NCI-H446 (cell line): ENCODE results near the gene DNAAF5.
A peak's percentile ranks its signal among the peaks of the same experiment; 100 is the strongest.
"Not testable (repeated sequence)": the region's sequence is repeated elsewhere in the genome, so short reads cannot be mapped to it uniquely, and the experiment has no call there.

Source experiments
- DNase-seq, 2 experiments: peaks; one replicate each; lab custom pipeline; 2025; lab: John Stamatoyannopoulos, UW

Gene DNAAF5

DNA sequence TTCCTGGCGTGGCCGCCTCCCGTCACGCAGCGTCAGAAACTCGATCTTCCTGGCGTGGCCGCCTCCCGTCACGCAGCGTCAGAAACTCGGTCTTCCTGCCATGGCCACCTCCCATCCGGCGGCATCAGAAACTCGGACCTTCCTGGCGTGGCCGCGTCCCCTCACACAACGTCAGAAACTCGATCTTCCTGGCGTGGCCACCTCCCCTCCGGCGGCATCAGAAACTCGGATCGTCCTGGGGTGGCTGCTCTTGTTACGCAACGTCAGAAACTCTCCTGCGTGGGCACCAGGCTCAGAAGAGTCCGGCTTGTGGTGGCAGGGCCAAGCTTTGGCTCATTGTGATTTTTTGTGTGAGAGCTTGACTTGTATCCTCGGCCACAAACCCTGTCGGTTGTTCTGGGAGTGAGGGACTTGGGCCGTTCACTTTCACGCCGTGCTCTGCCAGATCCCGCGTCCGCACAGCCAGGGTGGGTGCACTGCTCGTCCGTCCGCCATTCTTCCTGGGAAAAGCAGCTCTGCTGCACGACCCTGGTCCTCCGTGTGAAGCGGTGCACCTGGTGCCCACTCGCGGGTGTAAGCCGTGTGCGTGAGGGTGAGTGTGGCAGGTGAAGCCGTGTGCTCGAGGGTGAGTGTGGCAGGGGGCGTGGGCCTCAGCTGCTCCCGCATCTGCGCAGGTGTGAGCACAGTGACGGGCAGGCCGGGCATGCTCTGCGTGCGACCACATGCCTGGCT is 56.4 kb downstream of the DNAAF5 start:
- no peak for DNase-seq

DNA sequence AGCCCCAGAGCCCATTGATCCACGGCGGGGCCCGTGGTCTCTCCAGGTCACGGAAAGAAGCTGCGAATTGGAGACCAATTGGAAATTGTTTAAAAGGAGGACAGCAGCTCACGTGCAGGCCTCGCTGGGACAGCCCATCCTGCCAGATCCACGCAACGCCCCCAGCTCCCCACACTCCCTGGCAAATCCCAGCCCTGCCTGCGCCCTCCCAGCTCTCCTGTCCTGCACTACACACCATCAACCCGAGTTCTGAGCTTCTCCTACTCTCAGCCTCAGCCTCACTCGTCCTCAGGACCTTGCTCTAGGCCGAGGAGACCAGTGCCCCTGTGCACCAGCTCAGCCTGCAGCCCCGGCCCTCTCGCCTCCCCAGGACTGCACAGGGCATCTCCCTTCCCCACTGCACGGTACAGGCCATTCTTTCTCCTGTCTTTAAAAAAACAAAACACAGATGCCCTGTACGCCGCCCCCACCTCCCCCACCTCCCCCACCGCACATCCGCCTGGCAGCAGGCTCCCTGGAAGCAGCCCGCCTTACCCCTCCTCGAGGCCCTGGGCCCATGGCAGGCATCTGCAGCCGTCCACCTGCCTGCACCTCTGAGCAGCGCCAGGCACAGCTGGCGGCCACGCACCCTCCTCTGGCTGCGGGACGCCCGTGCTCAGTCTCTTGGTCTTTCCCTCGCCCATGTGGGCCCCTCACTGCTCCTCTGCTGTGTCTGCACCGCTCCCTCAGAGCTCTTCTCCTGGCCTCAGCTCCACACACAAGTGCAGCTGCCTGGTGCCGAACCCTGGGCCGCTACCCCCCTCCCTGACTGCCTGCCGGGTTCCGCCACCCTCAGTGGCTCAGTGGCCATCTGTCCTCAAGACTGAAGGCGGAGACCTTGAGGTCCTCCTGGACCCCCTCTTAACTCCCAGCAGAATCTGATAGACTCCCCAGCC is 57.3 kb downstream of the DNAAF5 start:
- no peak for DNase-seq

DNA sequence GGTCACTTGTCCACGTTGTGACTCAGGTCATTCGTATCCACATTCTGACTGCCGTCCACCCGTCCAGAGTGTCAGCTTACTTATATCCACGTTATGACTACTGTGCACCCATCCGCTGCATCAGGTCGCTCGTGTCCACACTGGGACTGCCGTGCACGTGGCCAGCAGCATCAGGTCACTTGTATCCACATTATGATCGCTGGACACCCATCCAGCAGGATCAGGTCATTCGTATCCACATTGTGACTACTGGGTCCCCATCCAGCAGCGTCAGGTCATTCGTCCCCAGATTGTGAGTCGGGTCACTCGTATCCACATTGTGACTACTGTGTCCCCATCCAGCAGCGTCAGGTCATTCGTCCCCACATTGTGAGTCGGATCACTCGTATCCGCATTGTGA is 58.5 kb downstream of the DNAAF5 start:
- no peak for DNase-seq

DNA sequence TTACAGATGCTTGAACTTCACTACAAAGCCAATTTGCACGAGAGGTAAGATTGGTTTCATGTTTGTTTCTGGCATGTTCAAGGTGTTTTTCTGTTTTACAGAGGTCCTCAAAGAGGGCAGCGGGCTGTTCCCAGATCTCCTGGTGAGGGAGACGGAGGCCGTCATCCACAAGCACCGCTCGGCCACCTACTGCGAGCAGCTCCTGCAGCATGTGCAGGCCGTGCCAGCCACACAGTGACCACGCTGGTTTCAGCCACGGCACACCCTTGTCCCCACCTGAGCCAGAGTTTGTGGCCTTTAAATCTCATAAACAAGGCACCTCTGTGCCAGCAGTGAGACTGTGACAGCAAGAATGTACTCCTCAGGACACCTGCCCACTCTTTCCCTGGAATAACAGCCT is 58.9 kb downstream of the DNAAF5 start:
- DNase-seq, result no peak

DNA sequence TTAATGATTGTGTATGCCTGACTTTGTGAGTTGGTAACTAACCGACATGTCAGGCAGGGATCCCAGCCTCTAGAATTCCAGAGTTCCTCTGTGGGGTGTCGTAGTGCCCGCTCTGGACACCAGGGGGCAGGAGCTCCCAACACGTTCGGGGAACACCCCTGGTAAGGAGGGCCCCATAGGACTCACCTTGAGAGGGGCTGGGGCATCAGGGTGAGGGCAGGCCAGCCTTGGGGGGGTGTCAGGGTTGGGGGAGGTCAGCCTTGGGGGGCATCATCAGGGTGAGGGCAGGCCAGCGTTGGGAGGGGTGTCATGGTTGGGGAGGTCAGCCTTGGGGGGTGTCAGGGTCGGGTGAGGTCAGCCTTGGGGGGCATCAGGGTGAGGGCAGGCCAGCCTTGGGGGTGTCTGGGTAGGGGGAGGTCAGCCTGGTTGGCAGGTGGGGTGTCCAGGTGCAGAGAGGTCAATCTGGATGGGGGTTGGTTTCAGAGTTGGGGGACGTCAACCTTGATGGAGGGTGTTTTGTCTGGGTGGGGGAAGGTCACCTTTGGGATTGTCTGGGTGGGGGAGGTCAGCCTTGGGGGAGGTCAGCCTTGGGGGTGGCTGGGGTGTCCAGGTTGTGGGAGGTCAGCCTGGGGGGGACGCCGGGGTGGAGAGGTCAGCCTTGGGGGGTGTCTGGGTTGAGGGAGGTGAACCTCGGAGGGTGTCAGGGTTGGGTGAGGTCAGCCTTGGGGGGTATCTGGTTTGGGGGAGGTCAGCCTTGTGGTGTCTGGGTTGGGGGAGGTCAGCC is 60.2 kb downstream of the DNAAF5 start:
- peak; percentile 19 to 73 for DNase-seq

DNA sequence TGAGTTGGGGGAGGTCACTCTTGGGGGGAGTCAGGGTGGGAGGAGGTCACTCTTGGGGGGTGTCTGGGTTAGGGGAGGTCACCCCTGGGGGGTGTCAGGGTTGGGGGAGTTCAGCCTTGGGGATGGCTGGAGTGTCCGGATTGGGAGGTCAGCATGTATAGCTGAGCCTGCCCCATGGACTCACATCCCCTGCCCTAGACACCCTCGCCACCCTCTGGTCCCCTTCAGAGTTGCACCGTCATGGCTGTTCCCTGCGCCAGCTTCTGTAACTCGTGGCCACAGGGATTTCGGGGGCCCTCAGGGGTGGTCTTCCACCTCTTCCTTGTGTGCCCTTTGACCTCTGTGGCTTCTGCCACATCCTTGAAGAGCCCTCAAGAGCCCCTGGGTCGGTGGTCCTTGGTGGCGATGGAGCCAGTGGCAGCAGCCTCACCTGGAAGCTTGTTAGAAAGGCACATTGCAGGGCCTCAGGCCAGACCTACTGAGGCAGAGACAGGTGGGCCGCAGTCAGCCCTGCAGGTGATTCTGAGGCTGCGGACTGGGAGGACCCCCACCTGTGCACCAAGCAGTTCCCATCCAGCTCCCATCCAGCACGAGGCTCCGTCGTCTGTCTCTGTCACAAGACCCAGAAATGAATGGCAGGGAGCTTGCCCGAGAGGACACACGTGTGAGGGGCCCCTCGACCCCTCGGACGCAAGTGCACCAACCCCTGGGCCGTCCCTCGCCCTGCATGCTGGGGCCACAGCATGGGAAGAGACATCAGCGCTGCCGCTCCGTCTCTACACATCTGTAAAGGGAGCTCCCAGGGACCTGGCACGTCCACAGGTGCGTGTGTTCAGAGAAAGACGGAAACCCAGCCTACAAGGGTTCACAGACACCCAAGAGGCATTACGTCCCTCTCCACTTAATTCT is 61.1 kb downstream of the DNAAF5 start:
- DNase-seq, result no peak

DNA sequence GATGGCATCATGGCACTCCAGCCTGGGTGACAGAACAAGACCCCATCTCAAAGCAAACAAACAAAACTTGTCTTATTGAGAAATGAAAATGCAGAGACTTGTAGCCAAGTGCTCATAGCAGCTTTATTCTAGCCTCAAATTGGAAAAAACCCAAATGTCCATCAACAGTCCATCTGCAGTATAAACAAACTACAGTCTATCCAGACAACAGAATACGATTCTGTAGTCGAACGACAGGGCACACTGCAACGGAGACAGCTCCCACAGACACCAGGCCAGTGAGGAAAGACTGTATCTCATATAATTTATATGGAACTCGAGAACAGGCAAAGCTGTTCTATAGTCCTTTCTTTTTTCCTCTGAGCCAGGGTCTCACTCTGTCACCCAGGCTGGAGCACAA is 65.0 kb downstream of the DNAAF5 start:
- no peak for DNase-seq

DNA sequence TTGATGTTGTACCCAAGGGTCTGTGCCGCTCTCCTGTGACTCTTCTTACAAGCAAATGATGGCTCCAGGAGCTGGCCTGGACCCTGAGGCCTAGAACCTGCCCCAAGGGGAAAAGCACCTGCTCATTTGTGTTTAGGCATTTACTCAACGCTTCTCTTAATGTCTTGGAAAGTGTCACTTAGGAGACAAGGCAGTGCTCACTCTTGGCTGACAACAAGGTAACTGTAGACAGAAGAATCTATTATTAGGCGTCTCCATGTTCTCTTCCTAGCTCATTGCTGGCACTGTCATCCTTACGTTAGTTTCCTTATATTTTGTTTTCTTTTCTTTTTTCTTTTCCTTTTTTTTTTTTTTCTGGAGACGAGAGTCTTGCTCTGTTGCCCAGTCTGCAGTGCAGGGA is 67.7 kb downstream of the DNAAF5 start:
- DNase-seq, result no peak

DNA sequence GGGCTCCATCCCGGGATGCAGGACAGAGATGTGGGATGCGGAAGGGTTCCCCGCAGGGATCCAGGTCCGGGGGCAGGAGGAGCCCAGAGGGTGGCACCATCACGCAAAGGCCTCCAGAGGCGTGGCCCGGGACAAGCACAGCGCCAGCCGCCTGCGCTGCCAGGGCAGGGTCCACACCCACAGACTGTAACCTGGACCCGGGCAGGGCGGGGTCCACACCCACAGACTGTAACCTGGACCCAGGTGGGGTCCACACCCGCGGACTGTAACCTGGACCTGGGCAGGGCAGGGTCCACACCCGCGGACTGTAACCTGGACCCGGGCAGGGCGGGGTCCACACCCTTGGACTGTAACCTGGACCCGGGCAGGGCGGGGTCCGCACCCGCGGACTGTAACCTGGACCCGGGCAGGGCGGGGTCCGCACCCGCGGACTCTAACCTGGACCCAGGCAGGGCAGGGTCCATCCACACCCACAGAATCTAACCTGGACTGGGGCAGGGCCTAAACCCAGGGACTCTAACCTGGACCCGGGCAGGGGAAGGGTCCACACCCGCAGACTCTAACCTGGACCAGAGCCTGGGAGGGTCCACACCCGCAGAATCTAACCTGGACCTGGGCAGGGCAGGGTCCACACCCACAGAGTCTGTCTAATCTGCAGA is 68.3 kb downstream of the DNAAF5 start:
- DNase-seq, result no peak

DNA sequence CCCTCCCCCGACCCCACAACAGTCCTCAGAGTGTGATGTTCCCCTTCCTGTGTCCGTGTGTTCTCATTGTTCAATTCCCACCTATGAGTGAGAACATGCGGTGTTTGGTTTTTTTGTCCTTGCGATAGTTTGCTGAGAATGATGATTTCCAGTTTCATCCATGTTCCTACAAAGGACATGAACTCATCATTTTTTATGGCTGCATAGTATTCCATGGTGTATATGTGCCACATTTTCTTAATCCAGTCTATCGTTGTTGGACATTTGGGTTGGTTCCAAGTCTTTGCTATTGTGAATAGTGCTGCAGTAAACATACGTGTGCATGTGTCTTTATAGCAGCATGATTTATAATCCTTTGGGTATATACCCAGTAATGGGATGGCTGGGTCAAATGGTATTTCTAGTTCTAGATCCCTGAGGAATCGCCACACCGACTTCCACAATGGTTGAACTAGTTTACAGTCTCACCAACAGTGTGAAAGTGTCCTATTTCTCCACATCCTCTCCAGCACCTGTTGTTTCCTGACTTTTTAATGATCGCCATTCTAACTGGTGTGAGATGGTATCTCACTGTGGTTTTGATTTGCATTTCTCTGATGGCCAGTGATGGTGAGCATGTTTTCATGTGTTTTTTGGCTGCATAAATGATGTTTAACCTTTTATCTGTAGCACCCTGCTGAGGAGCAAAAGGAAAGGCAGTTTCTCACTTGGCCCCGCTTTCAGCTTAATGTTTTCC is 70.1 kb downstream of the DNAAF5 start:
- DNase-seq, result not testable (repeated sequence)

DNA sequence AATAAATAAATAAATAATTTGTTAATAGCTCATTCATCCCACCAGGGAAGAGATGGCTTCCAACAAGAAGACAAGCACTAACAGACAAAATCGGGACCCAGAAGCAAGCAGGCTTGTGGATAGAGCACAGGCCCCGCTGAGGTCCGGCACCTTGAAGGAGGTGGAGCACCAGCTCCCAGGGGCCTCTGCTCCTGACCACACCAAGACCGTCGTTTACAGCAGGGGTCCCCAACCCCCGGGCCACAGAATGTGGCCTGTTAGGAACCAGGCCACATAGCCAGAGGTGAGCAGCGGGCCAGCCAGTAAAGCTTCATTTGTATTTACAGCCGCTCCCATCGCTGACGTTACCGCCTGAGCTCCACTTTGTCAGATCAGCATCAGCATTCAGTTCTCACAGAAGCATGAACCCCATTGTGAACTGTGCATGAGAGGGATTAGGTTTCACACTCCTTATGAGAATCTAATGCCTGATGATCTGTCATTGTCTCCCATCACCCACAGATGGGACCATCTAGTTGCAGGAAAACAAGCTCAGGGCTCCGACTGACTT is 72.5 kb downstream of the DNAAF5 start:
- no peak for DNase-seq

DNA sequence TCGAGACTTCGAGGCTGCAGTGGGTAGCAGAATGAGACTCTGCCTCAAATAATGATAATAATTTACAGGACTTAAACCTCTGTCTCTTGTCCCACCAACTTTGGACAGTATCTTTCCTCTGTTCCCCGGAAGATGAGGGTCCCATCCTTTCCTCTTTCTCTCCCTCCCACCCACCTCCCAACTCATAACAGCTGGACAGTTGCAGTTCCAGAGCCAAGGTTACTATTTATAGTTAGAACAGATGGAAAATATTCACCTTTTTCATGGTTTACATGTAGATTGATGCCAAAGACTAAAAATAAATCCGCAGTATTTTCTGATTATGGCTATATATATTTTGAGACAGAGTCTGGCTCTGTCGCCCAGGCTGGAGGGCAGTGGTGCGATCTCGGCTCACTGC is 74.2 kb downstream of the DNAAF5 start:
- no peak for DNase-seq

DNA sequence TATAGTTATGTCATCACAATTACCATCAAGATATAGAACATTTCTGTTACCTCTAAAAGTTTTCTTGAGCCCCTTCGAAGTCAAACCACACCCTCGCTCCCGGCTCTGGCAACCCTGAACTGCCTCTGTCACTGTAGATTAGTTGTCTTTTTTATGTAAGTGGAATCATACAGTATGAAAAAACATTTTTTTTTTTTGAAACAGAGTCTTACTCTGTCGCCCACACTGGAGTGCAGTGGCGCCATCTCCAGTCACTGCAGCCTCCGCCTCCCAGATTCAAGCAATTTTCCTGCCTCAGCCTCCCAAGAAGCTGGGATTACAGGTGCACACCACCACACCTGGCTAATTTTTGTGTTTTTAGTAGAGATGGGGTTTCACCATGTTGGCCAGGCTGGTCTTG is 74.9 kb downstream of the DNAAF5 start:
- not testable (repeated sequence) for DNase-seq

DNA sequence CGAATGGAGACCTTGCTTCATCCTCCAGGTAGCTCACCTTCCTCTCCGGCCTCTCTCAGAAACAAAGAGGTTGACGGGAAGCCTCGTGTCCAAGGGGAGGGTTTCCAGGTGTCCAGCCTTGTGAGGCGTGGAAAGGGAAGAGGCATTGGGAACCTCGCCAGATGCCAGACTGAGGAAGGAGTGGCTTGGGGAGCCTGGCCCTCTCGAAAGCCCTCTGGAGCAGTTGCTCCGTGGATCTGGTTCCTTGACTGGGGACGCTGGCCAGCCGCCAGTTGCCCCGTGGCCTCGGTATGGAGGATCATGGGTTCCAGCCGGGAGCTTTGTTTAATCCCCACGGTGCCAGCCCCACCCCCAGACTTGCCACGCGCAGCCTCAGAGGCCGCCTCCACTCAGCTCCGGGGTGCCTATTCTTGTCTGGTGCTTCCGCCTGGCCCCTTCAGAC is 75.5 kb downstream of the DNAAF5 start:
- DNase-seq, result peak in 1 of 2 experiments; percentile 38

DNA sequence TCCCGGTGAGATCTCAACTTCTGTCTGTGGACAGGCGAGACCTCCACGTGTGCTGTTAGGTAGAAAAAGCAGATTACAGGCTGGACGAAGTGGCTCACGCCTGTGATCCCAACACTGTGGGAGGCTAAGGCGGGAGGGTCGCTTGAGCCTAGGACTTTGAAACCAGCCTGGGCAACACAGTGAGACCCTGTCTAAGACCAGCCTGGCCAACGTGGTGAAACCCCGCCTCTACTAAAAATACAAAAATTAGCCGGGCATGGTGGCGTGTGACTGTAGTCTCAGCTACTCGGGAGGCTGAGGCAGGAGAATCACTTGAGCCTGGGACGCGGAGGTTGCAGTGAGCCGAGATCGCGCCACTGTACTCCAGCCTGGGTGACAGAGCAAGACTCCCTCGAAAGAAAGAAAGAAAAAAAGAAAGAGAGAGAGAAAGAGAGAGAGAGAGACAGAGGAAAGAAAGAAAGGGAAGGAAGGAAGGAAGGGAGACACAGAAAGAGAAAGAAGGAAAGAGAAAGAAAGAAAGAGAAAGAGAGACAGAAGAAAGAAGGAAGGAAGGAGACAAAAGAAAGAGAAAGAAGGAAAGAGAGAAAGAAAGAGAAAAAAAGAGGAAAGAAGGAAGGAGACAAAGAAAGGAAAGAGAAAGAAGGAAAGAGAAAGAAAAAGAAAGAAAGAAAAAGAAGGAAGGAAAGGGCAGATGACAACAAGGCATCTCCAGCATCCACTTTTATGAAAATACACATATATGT is 76.2 kb downstream of the DNAAF5 start:
- no peak for DNase-seq

DNA sequence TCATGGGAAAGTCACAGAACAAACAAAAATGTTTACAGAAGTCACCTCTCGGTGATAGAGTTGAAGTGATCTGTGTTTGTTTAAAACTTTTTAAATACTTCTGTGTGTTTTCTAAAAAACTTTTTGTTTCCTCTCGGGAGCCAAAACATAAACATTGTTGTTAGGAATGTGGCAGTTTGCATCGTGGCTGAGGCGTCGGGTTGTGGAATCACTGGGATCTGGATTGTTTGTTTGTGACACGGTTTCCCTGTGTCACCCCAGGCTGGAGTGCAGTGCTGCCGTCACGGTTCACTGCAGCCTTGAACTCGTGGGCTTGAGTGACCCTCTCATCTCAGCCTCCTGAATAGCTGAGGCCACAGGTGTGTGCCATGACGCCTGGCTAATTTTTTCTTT is 76.7 kb downstream of the DNAAF5 start:
- no peak for DNase-seq

DNA sequence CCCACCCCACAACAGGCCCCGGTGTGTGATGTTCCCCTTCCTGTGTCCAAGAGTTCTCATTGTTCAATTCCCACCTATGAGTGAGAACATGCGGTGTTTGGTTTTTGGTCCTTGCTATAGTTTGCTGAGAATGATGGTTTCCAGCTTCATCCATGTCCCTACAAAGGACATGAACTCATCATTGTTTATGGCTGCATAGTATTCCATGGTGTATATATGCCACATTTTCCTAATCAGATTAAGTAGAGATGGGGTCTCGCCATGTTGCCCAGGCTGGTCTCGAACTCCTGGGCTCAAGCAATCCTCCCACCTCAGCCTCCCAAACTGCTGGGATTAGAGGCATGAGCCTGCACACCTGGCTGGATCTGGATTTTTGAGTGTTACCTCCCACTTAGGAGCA is 77.3 kb downstream of the DNAAF5 start:
- not testable (repeated sequence) for DNase-seq

DNA sequence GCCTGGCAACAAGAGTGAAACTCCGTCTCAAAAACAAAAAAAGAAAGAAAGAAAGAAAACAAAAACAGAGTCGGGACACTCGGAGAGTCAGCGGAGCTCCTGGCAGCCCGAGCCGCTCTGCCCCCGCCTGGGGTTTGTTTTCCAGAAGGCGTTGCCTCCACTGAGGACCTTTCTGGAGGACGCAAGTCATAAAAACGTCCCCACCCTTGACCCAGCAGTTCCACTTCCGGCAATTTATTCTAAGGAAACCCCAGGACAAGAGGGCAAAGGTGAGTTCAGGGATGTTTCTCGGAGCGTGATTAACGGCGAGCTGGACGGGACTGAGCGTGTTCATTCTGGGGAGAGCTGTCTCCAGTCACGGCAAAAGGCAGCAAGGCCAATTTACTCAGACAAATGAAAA is 78.8 kb downstream of the DNAAF5 start:
- DNase-seq, result no peak
